Ectodermal cell (in vitro differentiated cells): Measurements from ENCODE around the gene IL18.
"Not testable (repeated sequence)": the region's sequence is repeated elsewhere in the genome, so short reads cannot be mapped to it uniquely, and the experiment has no call there.

ENCODE experiments used
- H3K27ac ChIP-seq: 2 replicates; pipeline ENCODE4 v1.7.0; 2013; ENCODE audit warnings: mild to moderate bottlenecking, low read depth, low read length; ENCODE audit not compliant: insufficient read depth, poor library complexity, severe bottlenecking
- H3K27me3 ChIP-seq: 2 replicates; pipeline ENCODE4 v1.7.0; 2013; ENCODE audit warnings: mild to moderate bottlenecking, low read length; ENCODE audit not compliant: insufficient read depth, control insufficient read depth, poor library complexity, severe bottlenecking
- H3K36me3 ChIP-seq: one replicate; pipeline ENCODE4 v1.7.0; 2013; ENCODE audit warnings: low read length; ENCODE audit not compliant: control insufficient read depth, insufficient read depth
- H3K4me1 ChIP-seq: one replicate; pipeline ENCODE4 v1.7.0; 2013; ENCODE audit warnings: low read length; ENCODE audit not compliant: control insufficient read depth, insufficient read depth
- H3K4me3 ChIP-seq: 2 replicates; pipeline ENCODE4 v1.7.0; 2013; ENCODE audit warnings: low read depth, low read length, control low read depth; ENCODE audit not compliant: insufficient read depth
- H3K9me3 ChIP-seq: 2 replicates; pipeline ENCODE4 v1.7.0; 2013; ENCODE audit warnings: mild to moderate bottlenecking, low read length, moderate library complexity; ENCODE audit not compliant: control insufficient read depth
- WGBS, 2 experiments: methylation state at CpG; one replicate each; pipeline ENCODE4 v1.1.7; 2013; ENCODE audit warnings: missing lambda C conversion rate in 2 of 2; 5-methylcytosine and 5-hydroxymethylcytosine counted together

Gene IL18

GRCh38 chr11:112195113-112195512, 31.2 kb upstream of the IL18 start:
- not testable (repeated sequence) for H3K27ac ChIP-seq, H3K36me3 ChIP-seq, H3K27me3 ChIP-seq, H3K9me3 ChIP-seq, H3K4me1 ChIP-seq, H3K4me3 ChIP-seq
- 89 to 91% methylated on average over 11 of the region's 11 CpGs for WGBS, 2 experiments

GRCh38 chr11:112186304-112186703, 22.4 kb upstream of the IL18 start:
- Histone ChIP-seq H3K4me3 (no peak overlapping the region), H3K4me1 (no peaks in the 10 kb centered on the region), H3K9me3 (no peaks in the 10 kb centered on the region), H3K27me3 (no peaks in the 10 kb centered on the region), H3K27ac (no peak overlapping the region), H3K36me3 (no peaks in the 10 kb centered on the region)

- no peak overlapping the region for H3K27ac ChIP-seq
- no peak overlapping the region for H3K4me3 ChIP-seq
- no peaks in the 10 kb centered on the region for H3K36me3 ChIP-seq
- H3K9me3 ChIP-seq = no peaks in the 10 kb centered on the region
- no peaks in the 10 kb centered on the region for H3K4me1 ChIP-seq
- no peaks in the 10 kb centered on the region for H3K27me3 ChIP-seq
These were observed 22.0 kb upstream of the IL18 start for GRCh38 chr11:112185883-112186282.

GRCh38 chr11:112182867-112183266, 19.0 kb upstream of the IL18 start:
- no peaks in the 10 kb centered on the region for H3K4me1 ChIP-seq
- no peaks in the 10 kb centered on the region for H3K27me3 ChIP-seq
- no peaks in the 10 kb centered on the region for H3K36me3 ChIP-seq
- no peak overlapping the region for H3K27ac ChIP-seq
- WGBS, 2 experiments = 82 to 86% methylated on average over 1 of the region's 1 CpG
- H3K9me3 ChIP-seq = no peaks in the 10 kb centered on the region
- no peak overlapping the region for H3K4me3 ChIP-seq

GRCh38 chr11:112179601-112180000, 15.7 kb upstream of the IL18 start:
- no peaks in the 10 kb centered on the region for H3K9me3 ChIP-seq
- H3K27me3 ChIP-seq = no peaks in the 10 kb centered on the region
- no peaks in the 10 kb centered on the region for H3K36me3 ChIP-seq
- H3K4me3 ChIP-seq = no peak overlapping the region
- H3K27ac ChIP-seq = no peak overlapping the region
- no peaks in the 10 kb centered on the region for H3K4me1 ChIP-seq

GRCh38 chr11:112178936-112179335, 15.0 kb upstream of the IL18 start:
- Histone ChIP-seq H3K27me3 (no peaks in the 10 kb centered on the region), H3K4me3 (no peak overlapping the region), H3K9me3 (no peaks in the 10 kb centered on the region), H3K4me1 (no peaks in the 10 kb centered on the region), H3K27ac (no peak overlapping the region), H3K36me3 (no peaks in the 10 kb centered on the region)
- 90 to 94% methylated on average over 3 of the region's 3 CpGs for WGBS, 2 experiments

GRCh38 chr11:112178428-112178827, 14.5 kb upstream of the IL18 start:
- WGBS, 2 experiments = 85 to 91% methylated on average over 1 of the region's 1 CpG
- H3K27me3 ChIP-seq = no peaks in the 10 kb centered on the region
- no peaks in the 10 kb centered on the region for H3K4me1 ChIP-seq
- H3K9me3 ChIP-seq = no peaks in the 10 kb centered on the region
- no peak overlapping the region for H3K27ac ChIP-seq
- no peak overlapping the region for H3K4me3 ChIP-seq
- no peaks in the 10 kb centered on the region for H3K36me3 ChIP-seq

- Histone ChIP-seq H3K4me1 (no peaks in the 10 kb centered on the region), H3K27me3 (no peaks in the 10 kb centered on the region), H3K9me3 (no peaks in the 10 kb centered on the region), H3K4me3 (no peak overlapping the region), H3K36me3 (no peaks in the 10 kb centered on the region), H3K27ac (no peak overlapping the region)
- WGBS, 2 experiments = 89 to 100% methylated on average over 4 of the region's 4 CpGs
These were observed 13.7 kb upstream of the IL18 start for GRCh38 chr11:112177589-112177988.

GRCh38 chr11:112176077-112176476, 12.2 kb upstream of the IL18 start:
- Histone ChIP-seq H3K36me3 (no peaks in the 10 kb centered on the region), H3K4me1 (no peaks in the 10 kb centered on the region), H3K9me3 (no peaks in the 10 kb centered on the region), H3K4me3 (no peak overlapping the region), H3K27me3 (no peaks in the 10 kb centered on the region), H3K27ac (no peak overlapping the region)
- 83 to 100% methylated on average over 1 of the region's 1 CpG for WGBS, 2 experiments

GRCh38 chr11:112175599-112175952, 11.7 kb upstream of the IL18 start:
- H3K27me3 ChIP-seq = no peaks in the 10 kb centered on the region
- H3K4me3 ChIP-seq = no peak overlapping the region
- H3K9me3 ChIP-seq = no peaks in the 10 kb centered on the region
- H3K27ac ChIP-seq = no peak overlapping the region
- H3K36me3 ChIP-seq = no peaks in the 10 kb centered on the region
- H3K4me1 ChIP-seq = no peaks in the 10 kb centered on the region
- WGBS, 2 experiments = 68 to 78% methylated on average over 4 of the region's 4 CpGs

- Histone ChIP-seq H3K4me1 (no peaks in the 10 kb centered on the region), H3K9me3 (no peaks in the 10 kb centered on the region), H3K27ac (no peak within 1 kb of the TSS), H3K27me3 (no peaks in the 10 kb centered on the region), H3K4me3 (peak within 1 kb of the TSS; percentile 27), H3K36me3 (no peaks in the 10 kb centered on the region)
- 3 to 6% methylated on average over 11 of the region's 11 CpGs for WGBS, 2 experiments
These were observed 11.1 kb upstream of the IL18 start, which contains the start of gene BCO2 for GRCh38 chr11:112174789-112175598. Gene BCO2 (plus strand): TSS chr11:112175512. CDS start chr11:112175602, 90 bp downstream.
